TTC549 (cell line): Measurements from ENCODE around the gene CAPN9.
"Not testable (repeated sequence)": the region's sequence is repeated elsewhere in the genome, so short reads cannot be mapped to it uniquely, and the experiment has no call there.

ENCODE experiments used
- FAIRE-seq: peaks from 2 replicates; lab custom pipeline; 2012; peaks lifted over from hg19 to GRCh38; lab: Jason Lieb, UNC

CAPN9 gene

GRCh38 chr1:230711245-230711644 is 35.9 kb upstream of the CAPN9 start:
- no peak for FAIRE-seq

- FAIRE-seq = no peak
These were observed 34.7 kb upstream of the CAPN9 start for GRCh38 chr1:230712470-230712942.

- FAIRE-seq = no peak
These were observed 34.0 kb upstream of the CAPN9 start for GRCh38 chr1:230713138-230713537.

- FAIRE-seq = no peak
These were observed 33.7 kb upstream of the CAPN9 start for GRCh38 chr1:230713547-230713914.

GRCh38 chr1:230713915-230714764 is 33.0 kb upstream of the CAPN9 start, which contains the start of gene AGT:
Gene AGT, minus strand, starts transcription at chr1:230714122. Its CDS starts 3,299 bp downstream, at chr1:230710823.
- no peak for FAIRE-seq

GRCh38 chr1:230715510-230715909 is 31.7 kb upstream of the CAPN9 start:
- no peak for FAIRE-seq

DNA sequence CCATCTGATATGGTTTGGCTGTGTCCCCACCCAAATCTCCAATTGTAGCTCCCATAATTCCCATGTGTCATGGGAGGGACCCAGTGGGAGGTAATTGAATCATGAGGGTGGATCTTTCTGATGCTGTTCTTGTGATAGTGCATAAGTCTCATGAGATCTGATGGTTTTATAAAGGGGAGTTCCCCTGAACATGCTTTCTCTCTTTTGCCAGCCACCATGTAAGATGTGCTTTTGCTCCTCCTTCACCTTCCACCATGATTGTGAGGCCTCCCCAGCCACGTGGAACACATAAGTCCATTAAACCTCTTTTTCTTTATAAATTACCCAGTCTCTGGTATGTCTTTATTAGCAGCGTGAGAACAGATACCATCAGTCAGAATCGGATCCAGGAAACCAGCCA is 30.7 kb upstream of the CAPN9 start:
- not testable (repeated sequence) for FAIRE-seq

GRCh38 chr1:230717251-230717650 is 29.9 kb upstream of the CAPN9 start:
- FAIRE-seq = no peak

DNA sequence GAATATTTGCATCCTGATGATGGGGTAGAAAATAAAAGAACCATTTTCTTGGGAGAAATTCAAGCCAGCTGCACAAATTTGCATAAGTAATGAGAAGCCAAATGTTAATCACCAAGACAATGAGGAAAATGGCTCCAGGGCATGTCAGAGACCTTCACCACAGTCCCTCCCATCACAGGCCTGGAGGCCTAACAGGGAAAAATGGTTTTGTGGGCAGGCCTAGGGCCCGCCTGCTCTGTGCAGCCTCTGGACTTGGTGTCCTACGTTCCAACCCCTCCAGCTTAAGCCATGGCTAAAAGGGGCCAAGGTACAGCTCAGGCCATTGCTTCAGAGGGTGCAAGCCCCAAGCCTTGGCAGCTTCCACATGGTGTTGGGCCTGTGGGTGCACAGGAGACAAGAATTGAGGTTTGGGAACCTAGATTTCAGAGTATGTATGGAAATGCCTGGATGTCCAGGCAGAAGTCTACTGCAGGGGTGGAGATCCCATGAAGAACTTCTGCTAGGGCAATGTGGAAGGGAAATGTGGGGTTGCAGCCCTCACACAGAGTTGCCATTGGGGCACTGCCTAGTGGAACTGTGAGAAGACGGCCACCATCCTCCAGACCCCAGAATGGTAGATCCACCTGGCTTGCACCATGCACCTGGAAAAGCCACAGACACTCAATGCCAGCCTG is 25.2 kb upstream of the CAPN9 start:
- FAIRE-seq = not testable (repeated sequence)

DNA sequence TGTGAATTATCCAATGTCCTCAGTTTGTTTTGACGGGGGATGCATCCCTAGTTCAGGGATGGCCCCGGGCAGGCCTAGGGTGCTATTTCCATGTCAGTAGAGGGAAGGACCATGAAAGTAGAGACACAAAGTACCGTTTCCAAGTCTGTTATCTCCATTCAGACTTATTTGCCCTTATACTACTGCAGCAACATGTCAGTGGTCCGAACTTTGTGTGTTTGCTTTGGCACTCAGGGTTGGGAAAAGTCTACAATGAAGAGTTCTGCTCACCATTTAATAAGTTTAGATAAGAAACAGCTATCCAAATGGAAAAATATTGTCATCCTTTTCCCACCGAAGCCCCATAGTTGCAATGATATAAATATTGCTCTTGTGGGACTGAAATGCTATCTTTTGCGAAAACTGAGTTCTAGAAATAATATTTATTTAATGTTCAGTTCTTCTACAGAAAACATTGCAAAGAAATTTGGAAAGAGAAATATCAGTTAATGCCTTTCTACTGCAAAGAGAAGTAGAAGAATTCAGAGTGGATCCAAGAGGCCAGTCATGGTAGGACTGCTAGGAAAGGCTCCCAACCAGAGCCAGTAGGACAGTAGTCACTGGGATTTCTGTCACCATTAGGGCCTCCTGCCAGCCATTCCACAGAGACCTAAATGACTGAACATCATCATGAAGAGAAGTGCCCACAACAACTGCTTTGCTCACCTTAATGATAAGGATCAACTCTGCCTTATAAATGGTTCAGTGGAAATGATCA is 21.8 kb upstream of the CAPN9 start:
- no peak for FAIRE-seq

GRCh38 chr1:230728710-230729392 is 18.3 kb upstream of the CAPN9 start:
- FAIRE-seq = no peak

- no peak for FAIRE-seq
These were observed 16.2 kb upstream of the CAPN9 start for GRCh38 chr1:230730977-230731376.

DNA sequence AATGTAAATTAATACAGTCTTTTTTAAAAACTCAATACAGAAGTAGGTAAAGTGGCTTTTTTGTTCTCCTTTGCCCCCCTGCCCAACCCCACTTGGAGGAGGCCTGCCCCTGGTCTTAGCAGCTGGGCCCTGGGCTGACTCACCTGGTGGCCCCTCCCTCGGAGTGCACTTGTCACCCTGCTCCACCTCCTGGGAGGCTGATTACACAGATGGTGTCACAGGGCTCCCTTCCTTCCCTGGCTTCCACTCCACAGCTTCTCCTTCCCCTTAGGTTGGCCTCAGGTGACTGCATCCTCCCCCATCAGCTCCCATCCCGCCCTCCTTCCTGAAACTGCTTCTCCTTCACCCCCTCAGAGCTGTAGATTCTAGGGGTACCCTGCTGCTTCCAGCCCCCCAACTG is 11.7 kb upstream of the CAPN9 start:
- no peak for FAIRE-seq

- FAIRE-seq = no peak
These were observed 9.4 kb upstream of the CAPN9 start for GRCh38 chr1:230737622-230738262.

GRCh38 chr1:230739564-230740290 is 7.5 kb upstream of the CAPN9 start:
- FAIRE-seq = no peak

DNA sequence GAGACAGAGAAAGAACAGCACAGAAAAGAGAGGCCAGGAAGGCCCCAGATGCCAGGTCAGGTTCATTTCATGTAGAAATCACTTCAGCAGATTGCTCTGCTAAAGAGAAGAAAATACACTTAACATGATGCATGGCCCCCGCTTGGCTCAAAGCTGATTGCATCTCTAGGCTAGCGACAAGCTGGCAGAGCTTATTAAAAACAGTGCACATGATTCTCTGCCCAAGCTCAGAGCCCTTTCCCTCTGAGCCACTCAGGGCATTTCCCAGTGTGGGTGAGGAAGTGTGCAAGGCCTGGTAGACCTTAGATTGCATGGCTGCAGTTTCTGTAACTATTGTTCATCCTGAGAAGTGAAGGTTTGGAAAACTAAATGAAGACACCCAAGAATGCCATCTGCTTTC is 3.3 kb upstream of the CAPN9 start:
- no peak for FAIRE-seq

- FAIRE-seq = no peak
These were observed 2.8 kb upstream of the CAPN9 start for GRCh38 chr1:230744382-230744781.

GRCh38 chr1:230745071-230745470 is 2.1 kb upstream of the CAPN9 start:
- no peak for FAIRE-seq

DNA sequence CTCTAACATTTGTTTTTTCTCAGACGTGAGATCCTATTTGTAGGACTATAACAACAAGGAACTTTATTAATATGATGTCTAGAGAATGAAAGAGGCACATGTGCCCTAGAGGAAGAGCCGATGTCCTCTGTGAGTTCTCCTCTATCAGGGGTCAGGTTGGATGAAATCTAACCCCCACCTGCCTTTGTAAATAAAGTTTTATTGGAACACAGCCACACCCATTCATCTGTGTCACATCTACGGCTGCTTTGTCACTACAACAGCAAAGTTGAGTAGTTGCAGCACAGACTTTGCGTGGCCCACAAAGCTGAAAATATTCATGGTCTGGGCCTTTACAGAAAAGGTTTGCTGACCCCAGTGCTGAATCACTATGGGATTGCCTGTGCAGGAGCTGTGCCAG is 571 bp upstream of the CAPN9 start:
- FAIRE-seq = no peak

- FAIRE-seq = no peak
These were observed 957 bp downstream of the CAPN9 start for GRCh38 chr1:230747890-230748800.
